ENCODE measurements around the gene LRRC71.

- TF ChIP-seq CTCF (conservative IDR thresholded peaks at IDR 0.05; ENCODE audit: low read depth in 2 of 2) (no peak), EZH2phosphoT487 (IDR thresholded peaks at IDR 0.05; ENCODE audit: unreplicated experiment) (no peak), POLR2AphosphoS5 (IDR thresholded peaks at IDR 0.05; ENCODE audit: low read depth) (no peak), EZH2 (IDR thresholded peaks at IDR 0.05; ENCODE audit: low read depth, unreplicated experiment) (no peak), REST (IDR thresholded peaks at IDR 0.05; ENCODE audit: unreplicated experiment) (no peak), CREB1 (CRISPR knock-in tag; IDR thresholded peaks at IDR 0.05; ENCODE audit: low read depth) (no peak), JUNB (IDR thresholded peaks at IDR 0.05; ENCODE audit: unreplicated experiment) (no peak)
These were observed 10.8 kb upstream of the LRRC71 start for GRCh38 chr1:156909671-156910070.

All from GM23338 (cell line).